ENCODE measurements around the gene VIPR1.

Gene VIPR1

DNA sequence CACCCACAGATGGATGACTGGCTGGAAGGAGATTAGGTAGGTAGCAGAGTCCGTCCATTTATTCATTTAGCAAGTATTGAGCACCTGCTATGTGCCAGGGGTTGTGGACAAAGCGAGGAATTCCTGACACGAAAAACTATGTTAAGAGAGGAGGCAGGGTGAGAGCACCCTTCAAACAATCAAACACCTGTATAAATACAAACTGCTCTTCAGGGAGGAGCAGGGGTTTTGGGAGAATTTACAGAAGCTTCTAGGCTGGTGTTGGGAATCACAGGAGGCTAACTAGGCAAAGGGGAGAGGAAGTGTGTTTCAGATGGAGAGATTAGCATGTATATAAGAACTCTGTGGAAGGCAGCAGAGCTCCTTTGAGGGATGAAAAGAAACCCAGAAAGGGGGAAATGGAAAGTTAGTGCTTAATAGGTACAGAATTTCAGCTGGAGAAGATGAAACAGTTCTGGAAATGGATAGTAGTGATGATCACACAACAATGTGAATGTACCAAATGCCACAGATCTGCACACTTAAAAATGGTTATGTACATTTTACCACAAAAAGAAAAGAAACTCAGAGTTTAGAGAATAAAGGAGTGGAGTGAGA, 80.1 kb downstream of the VIPR1 start:
- no peak for DNase-seq

All from activated CD4-positive, alpha-beta T cell treated with anti-CD3 and anti-CD28 coated beads, Interleukin-2, amount 50 U/mL, for 1 hour (primary cell).